Transverse colon (tissue), 3 donors: ENCODE data around the gene EP400.

Experiments used
- CTCF ChIP-seq, 5 experiments: fragments of 200-600 bp in 3 of 5; fragments of 450-650 bp in 2 of 5; sonication (generic) in 3 of 5; IDR thresholded peaks; 1 replicate in 2 of 5; 2 replicates in 3 of 5; pipeline ENCODE4 v1.5.1; 2016 to 2017; ENCODE audit warnings: antibody characterized with exemption in 5 of 5, inconsistent platforms in 3 of 5, mild to moderate bottlenecking in 2 of 5, moderate library complexity in 1 of 5
- EP300 ChIP-seq: sonication (generic); formaldehyde crosslinking; IDR thresholded peaks from one replicate; pipeline ENCODE4 v1.6.1; 2017; ENCODE audit warnings: antibody characterized with exemption, low read depth

GRCh38 chr12:132099739-132100138 is 150.0 kb downstream of the EP400 start:
- TF ChIP-seq CTCF (IDR thresholded peaks at IDR 0.05) (no peak), EP300 (no peak)
